Stimulated activated CD4-positive, alpha-beta T cell treated with anti-CD3 and anti-CD28 coated beads, Interleukin-12 subunit alpha, Interleukin-12 subunit beta, amount 100 ng/mL, for 24 hours (primary cell): ENCODE measurements around the gene EXOC2.
"Not testable (repeated sequence)": the region's sequence is repeated elsewhere in the genome, so short reads cannot be mapped to it uniquely, and the experiment has no call there.

Experiments used
- DNase-seq, 2 experiments: peaks; one replicate each; pipeline ENCODE4 v3.0.0-alpha.2; 2020; ENCODE audit warnings: low read depth in 2 of 2

Gene EXOC2

DNA sequence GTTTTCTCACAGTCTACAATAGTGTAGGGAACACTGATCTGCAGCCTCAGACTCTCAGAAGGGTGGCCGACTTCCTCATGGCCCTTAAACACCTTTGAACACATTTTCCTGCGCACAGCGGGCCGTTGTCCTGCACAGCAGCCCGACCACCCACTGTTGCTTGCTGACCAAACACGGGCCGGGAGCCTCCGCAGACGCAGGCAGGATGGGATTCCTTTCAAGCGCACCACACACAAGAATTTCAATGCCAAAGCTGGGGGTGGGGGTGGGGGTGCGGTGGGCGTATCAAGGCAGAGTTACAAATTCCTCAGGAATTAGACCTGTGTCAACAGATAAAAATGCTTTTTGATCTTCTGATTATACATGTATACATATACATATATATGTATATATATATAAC, 110.6 kb downstream of the EXOC2 start:
- no peak for DNase-seq

- DNase-seq, result no peak
Observed at GRCh38 chr6:579339-579738, 113.6 kb downstream of the EXOC2 start.

DNA sequence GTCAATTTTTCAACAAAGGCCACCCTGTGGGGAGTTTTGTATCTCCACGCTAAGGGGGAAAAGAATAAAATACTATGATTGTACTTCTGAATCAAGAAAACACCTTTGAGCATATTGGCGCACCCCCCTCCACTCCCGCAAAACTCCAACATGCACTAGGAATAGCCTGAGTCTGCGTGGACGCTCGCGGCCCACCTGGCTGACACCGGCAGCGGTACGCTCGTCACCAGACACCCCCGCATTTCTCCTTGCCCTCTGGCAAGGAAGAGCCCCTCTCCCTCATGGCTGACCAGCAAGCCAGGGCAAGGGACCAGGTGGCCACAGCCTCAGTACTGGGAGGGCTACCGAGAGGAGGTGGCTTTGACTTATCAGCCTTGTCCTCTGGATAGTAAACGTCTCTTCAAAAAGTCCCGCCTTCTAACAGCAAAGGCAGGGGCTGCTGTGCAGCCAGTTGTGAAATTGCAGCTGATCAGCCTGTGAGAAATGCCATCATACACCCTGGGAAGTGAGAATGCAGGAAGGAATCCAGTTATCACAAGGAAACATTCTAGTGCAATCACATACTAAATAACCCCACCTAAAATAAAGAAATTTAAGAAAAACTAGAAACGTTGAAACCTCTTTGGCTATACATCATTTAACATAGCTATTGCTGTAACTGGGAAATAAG, 120.2 kb downstream of the EXOC2 start:
- DNase-seq, result no peak

DNA sequence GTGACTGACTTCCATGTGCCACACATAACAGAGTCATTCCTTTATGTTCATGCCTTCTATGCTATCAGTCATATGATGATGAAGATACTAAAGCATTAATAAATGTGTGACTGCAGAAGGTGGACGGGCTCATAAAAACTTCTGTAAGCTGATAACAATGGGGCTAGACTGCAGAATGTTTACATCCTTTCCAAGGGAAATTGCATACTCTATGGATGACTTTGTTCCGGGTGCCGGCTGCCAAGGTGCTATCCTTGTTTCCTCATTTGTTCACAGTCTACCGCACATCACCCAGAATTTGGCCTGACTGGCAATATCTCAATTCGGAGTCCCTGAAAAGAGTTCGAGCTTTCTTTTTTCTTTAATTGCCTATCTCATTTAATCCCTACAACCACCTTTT, 121.0 kb downstream of the EXOC2 start:
- no peak for DNase-seq

DNA sequence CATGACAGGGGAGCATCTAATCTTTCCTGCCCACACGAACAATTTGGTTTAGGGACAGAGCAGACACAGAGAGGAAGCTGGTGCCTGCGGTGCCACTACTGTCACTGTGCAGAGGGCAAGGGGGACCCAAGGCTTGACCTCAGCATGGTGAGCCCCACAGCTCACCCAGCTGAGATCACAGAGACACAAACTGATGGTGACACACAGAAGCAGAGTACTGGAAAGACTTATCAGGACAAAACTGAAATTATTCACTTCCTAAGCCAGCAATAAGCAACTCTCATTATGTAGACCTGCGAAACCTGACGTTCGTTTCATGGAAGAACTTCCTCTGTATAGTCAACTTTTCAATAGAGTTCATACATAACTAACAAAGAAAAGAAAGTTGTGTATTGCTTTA, 122.1 kb downstream of the EXOC2 start:
- no peak for DNase-seq

DNA sequence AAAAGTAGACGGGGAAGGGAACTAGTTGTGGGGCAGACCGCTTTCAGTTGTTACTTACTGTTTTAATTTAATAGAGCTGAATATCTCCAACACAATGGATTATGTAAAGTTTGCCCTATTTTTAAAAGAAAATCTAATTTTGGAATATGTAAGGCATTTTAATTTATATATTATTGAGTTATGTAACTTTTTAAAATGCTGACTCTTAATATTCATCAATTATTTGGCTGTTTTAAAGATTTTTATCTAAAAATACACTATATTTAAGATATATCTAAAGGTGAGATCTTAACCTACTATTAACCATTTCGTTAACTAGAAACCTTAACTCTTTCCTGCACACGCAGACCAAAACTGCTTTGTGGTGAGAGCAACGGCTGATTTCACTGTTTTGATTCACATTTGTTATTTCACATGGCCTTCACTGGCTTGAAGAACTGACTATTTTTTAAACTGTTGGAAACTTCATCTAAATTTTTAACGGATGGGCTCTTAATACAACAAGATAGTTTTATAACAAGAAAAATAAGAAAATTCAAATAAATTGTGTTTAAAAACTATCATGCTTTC, 123.9 kb downstream of the EXOC2 start:
- no peak for DNase-seq

DNA sequence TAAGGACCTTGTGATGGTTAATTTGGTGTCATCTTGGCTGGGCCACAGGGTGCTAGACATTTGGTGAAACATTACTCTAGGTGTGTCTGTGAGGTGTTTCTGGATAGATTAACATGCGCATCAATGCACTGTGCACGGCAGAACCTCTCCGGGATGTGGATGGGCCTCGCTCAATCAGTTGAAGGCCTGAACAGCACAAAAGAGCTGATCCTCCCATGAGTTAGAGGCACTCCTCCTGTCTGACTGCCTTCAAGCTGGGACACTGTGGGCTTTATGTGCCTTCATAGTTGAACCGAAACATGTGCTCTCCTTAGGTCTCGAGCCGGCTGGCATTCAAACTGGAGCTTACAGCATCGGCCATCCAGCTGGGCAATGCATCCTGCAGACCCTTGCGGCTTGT, 124.9 kb downstream of the EXOC2 start:
- DNase-seq, result no peak

GRCh38 chr6:563863-564262, 129.1 kb downstream of the EXOC2 start:
- DNase-seq, result no peak

GRCh38 chr6:562052-562676, 130.8 kb downstream of the EXOC2 start:
- no peak for DNase-seq

GRCh38 chr6:561335-561734, 131.6 kb downstream of the EXOC2 start:
- not testable (repeated sequence) for DNase-seq

- DNase-seq, result no peak
Observed at GRCh38 chr6:558959-559358, 134.0 kb downstream of the EXOC2 start.

- no peak for DNase-seq
Observed at GRCh38 chr6:558089-558488, 134.8 kb downstream of the EXOC2 start.

DNA sequence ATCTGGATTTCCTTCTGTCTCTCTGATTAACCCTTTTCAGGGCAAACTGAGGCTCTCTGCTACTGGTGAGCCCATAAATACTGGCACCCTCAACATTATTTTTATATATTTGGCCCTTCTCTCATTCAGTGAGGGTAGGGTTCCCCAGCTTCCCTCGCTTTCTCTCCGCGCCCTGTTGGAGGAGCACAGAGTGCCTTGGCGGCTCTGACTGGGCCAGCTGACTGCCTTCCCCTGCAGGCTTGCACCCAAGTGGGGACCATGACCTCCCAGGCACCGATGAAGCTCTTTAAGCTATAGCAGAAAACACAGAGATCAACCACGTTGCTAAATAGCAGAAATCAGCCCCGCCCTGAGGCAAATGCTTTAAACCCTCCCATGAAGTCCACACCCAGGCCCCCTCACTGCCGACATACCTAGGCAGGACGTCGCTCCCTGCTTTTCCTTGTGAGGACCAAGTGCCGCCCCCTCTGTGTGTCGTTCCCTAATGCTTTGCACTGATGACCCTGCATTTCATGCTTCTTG, 141.0 kb downstream of the EXOC2 start:
- no peak for DNase-seq

DNA sequence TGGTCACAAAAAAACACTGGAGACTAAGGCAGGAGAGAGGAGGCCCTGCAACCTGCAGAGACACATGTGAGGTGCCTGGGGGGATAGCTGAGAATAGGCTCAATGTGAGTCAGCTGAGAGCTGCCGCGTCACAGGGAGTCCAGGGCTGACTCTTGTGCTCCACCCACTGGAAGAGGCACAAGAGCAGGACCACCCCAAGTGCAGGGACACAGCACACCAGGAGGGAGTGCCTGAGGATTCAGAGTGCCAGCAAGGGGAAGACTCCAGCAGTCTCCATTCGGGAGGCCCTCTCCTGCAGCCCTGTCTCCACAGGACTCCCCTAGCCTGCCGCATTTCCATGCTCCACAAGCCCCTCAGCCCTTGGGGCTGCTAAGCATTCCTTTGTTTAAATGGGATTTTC, 141.5 kb downstream of the EXOC2 start:
- DNase-seq, result peak in 1 of 2 experiments; percentile 22

GRCh38 chr6:549906-550305, 143.0 kb downstream of the EXOC2 start:
- DNase-seq, result peak in 1 of 2 experiments; percentile 24

DNA sequence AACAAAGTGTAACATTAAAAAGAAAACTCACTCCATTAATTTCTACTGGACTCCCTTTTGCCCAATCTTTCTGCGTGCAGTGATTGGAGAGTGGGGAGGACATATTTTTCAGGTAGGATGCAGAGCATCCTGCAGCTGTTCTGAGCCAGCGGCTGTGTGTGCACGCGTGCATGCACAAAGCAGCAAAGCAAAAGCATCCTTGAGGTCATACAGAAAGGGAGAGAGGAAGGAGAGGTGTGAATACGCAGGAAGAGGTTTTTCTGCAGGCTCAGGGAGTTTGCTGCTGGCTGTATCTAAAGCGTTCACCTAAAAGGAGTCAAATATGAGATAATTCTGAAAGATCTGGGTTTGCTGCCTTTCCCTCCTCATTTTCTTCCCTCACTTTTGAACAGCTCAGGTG, 144.4 kb downstream of the EXOC2 start:
- DNase-seq, result peak; percentile 28 to 30

- DNase-seq, result no peak
Observed at GRCh38 chr6:548091-548490, 144.8 kb downstream of the EXOC2 start.

DNA sequence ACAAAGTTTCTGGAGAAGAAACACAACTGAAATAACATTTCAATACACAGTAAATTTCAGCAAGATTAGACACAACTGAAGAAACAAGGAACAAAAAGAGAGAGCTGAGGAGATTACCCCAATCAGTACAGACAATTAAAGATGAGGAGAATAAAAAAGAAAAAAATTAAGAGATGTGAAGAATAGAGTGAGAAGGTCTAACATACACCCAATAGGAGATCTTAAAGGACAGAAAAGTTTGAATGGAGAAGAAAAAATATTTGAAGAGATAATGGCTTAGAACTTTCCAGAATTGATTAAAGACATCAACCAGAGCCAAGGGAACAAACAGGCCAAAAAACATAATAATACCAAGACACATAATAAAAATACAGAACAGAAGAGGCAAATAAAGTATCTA, 152.4 kb downstream of the EXOC2 start:
- no peak for DNase-seq

- DNase-seq, result no peak
Observed at GRCh38 chr6:537114-537513, 155.8 kb downstream of the EXOC2 start.

DNA sequence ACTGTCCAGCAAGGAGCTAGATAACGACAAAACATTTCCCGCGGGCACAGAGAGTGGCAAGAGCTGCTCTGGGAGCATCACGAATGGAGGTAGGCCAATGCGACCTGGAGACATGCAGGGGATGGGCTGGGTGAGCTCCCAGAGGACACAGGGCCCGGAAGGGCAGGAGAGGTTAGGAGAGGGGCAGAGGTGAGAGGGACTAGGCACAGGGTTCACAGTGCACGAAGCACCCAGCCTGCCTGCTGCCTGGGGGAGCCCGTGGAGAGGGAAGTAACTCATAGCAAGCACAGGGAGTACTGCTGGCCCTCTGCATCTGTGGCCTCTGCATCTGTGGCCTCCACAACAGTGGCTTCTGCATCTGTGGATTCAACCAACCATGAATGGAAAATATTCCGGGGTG, 162.5 kb downstream of the EXOC2 start:
- DNase-seq, result no peak

- DNase-seq, result no peak
Observed at GRCh38 chr6:528989-529388, 163.9 kb downstream of the EXOC2 start.

GRCh38 chr6:527989-528673, 164.8 kb downstream of the EXOC2 start:
- DNase-seq, result no peak

GRCh38 chr6:524803-525202, 168.1 kb downstream of the EXOC2 start:
- DNase-seq, result no peak
